Stimulated activated CD8-positive, alpha-beta memory T cell treated with anti-CD3 and anti-CD28 coated beads, Interleukin-7, amount 100 ng/mL, for 4 hours (primary cell): ENCODE results near the gene RMND5B.
"Not testable (repeated sequence)": the region's sequence is repeated elsewhere in the genome, so short reads cannot be mapped to it uniquely, and the experiment has no call there.

Experiments used
- DNase-seq, 2 donors: peaks; one replicate each; pipeline ENCODE4 v3.0.0-alpha.2; 2020; ENCODE audit warnings: low read depth in 2 of 2

RMND5B gene

GRCh38 chr5:178130234-178130575 is 609 bp upstream of the RMND5B start:
- not testable (repeated sequence) for DNase-seq

- no peak for DNase-seq
Observed at GRCh38 chr5:178131446-178131996, 707 bp downstream of the RMND5B start.

- DNase-seq: no peak
Observed at GRCh38 chr5:178136990-178137389, 6.2 kb downstream of the RMND5B start.

- no peak for DNase-seq
Observed at GRCh38 chr5:178137991-178138390, 7.2 kb downstream of the RMND5B start.

- DNase-seq: no peak
Observed at GRCh38 chr5:178141550-178141949, 10.7 kb downstream of the RMND5B start.

- no peak for DNase-seq
Observed at GRCh38 chr5:178142642-178143041, 11.8 kb downstream of the RMND5B start.

GRCh38 chr5:178143246-178143645 is 12.4 kb downstream of the RMND5B start:
- DNase-seq: no peak

- no peak for DNase-seq
Observed at GRCh38 chr5:178143901-178144300, 13.1 kb downstream of the RMND5B start.

- peak; percentile 41 to 60 for DNase-seq
Observed at GRCh38 chr5:178145965-178146820, 15.4 kb downstream of the RMND5B start.

- no peak for DNase-seq
Observed at GRCh38 chr5:178147406-178147805, 16.6 kb downstream of the RMND5B start.

- no peak for DNase-seq
Observed at GRCh38 chr5:178149199-178149932, 18.6 kb downstream of the RMND5B start.

- no peak for DNase-seq
Observed at GRCh38 chr5:178150977-178151734, 20.3 kb downstream of the RMND5B start.

GRCh38 chr5:178152491-178153444 is 22.0 kb downstream of the RMND5B start:
- no peak for DNase-seq

- DNase-seq: peak; percentile 95 to 97
Observed at GRCh38 chr5:178153530-178154340, 22.9 kb downstream of the RMND5B start, which contains the start of gene NHP2. Gene NHP2 (minus strand): TSS chr5:178153885. CDS start chr5:178153817, 68 bp downstream.

- no peak for DNase-seq
Observed at GRCh38 chr5:178155065-178155464, 24.3 kb downstream of the RMND5B start.

- no peak for DNase-seq
Observed at GRCh38 chr5:178160176-178160575, 29.4 kb downstream of the RMND5B start.

- no peak for DNase-seq
Observed at GRCh38 chr5:178162481-178162880, 31.7 kb downstream of the RMND5B start.

- DNase-seq: peak; percentile 78 to 86
Observed at GRCh38 chr5:178163772-178164735, 33.2 kb downstream of the RMND5B start.

GRCh38 chr5:178165581-178165980 is 34.8 kb downstream of the RMND5B start:
- DNase-seq: no peak
